Measurements from ENCODE around the gene GNPTAB.

The GNPTAB gene

GRCh38 chr12:101719566-101719965, 111.2 kb downstream of the GNPTAB start:
- DNase-seq (ENCODE audit: low read depth, low spot score), result no peak
- Histone ChIP-seq H3K4me1 (ENCODE audit: control insufficient read depth, insufficient read depth, low read length) (no peaks in the 10 kb centered on the region), H3K27me3 (ENCODE audit: control insufficient read depth, insufficient read depth, low read length) (no peaks in the 10 kb centered on the region), H3K4me3 (ENCODE audit: low read length) (no peak overlapping the region), H3K9me3 (ENCODE audit: control insufficient read depth, insufficient read depth, low read length) (no peaks in the 10 kb centered on the region), H3K27ac (ENCODE audit: low read length) (no peak overlapping the region), H3K36me3 (ENCODE audit: control insufficient read depth, insufficient read depth, low read length) (no peaks in the 10 kb centered on the region)

GRCh38 chr12:101714877-101715444, 115.8 kb downstream of the GNPTAB start:
- Histone ChIP-seq H3K4me1 (ENCODE audit: control insufficient read depth, insufficient read depth, low read length) (no peaks in the 10 kb centered on the region), H3K27ac (ENCODE audit: low read length) (no peak overlapping the region), H3K9me3 (ENCODE audit: control insufficient read depth, insufficient read depth, low read length) (no peaks in the 10 kb centered on the region), H3K4me3 (ENCODE audit: low read length) (no peak overlapping the region), H3K27me3 (ENCODE audit: control insufficient read depth, insufficient read depth, low read length) (no peaks in the 10 kb centered on the region), H3K36me3 (ENCODE audit: control insufficient read depth, insufficient read depth, low read length) (no peaks in the 10 kb centered on the region)
- DNase-seq (ENCODE audit: low read depth, low spot score), result no peak
- no CpG with 5 or more reads among the region's 3 CpGs for WGBS (ENCODE audit: insufficient coverage, insufficient read length)

- Histone ChIP-seq H3K4me1 (ENCODE audit: control insufficient read depth, insufficient read depth, low read length) (no peaks in the 10 kb centered on the region), H3K4me3 (ENCODE audit: low read length) (no peak overlapping the region), H3K27ac (ENCODE audit: low read length) (no peak overlapping the region), H3K36me3 (ENCODE audit: control insufficient read depth, insufficient read depth, low read length) (no peaks in the 10 kb centered on the region), H3K9me3 (ENCODE audit: control insufficient read depth, insufficient read depth, low read length) (no peaks in the 10 kb centered on the region), H3K27me3 (ENCODE audit: control insufficient read depth, insufficient read depth, low read length) (no peaks in the 10 kb centered on the region)
- WGBS (ENCODE audit: insufficient coverage, insufficient read length), result no CpG with 5 or more reads among the region's 2 CpGs
- no peak for DNase-seq (ENCODE audit: low read depth, low spot score)
Measured at GRCh38 chr12:101713930-101714329, 116.8 kb downstream of the GNPTAB start.

GRCh38 chr12:101713059-101713682, 117.6 kb downstream of the GNPTAB start:
- Histone ChIP-seq H3K4me1 (ENCODE audit: control insufficient read depth, insufficient read depth, low read length) (no peaks in the 10 kb centered on the region), H3K27me3 (ENCODE audit: control insufficient read depth, insufficient read depth, low read length) (no peaks in the 10 kb centered on the region), H3K9me3 (ENCODE audit: control insufficient read depth, insufficient read depth, low read length) (no peaks in the 10 kb centered on the region), H3K4me3 (ENCODE audit: low read length) (no peak overlapping the region), H3K36me3 (ENCODE audit: control insufficient read depth, insufficient read depth, low read length) (no peaks in the 10 kb centered on the region), H3K27ac (ENCODE audit: low read length) (no peak overlapping the region)
- no CpG with 5 or more reads among the region's 5 CpGs for WGBS (ENCODE audit: insufficient coverage, insufficient read length)
- no peak for DNase-seq (ENCODE audit: low read depth, low spot score)

- Histone ChIP-seq H3K9me3 (ENCODE audit: control insufficient read depth, insufficient read depth, low read length) (no peaks in the 10 kb centered on the region), H3K27ac (ENCODE audit: low read length) (no peak overlapping the region), H3K27me3 (ENCODE audit: control insufficient read depth, insufficient read depth, low read length) (no peaks in the 10 kb centered on the region), H3K4me1 (ENCODE audit: control insufficient read depth, insufficient read depth, low read length) (no peaks in the 10 kb centered on the region), H3K4me3 (ENCODE audit: low read length) (no peak overlapping the region), H3K36me3 (ENCODE audit: control insufficient read depth, insufficient read depth, low read length) (no peaks in the 10 kb centered on the region)
- DNase-seq (ENCODE audit: low read depth, low spot score), result no peak
- no CpG with 5 or more reads among the region's 4 CpGs for WGBS (ENCODE audit: insufficient coverage, insufficient read length)
Measured at GRCh38 chr12:101710288-101710687, 120.5 kb downstream of the GNPTAB start.

- Histone ChIP-seq H3K9me3 (ENCODE audit: control insufficient read depth, insufficient read depth, low read length) (no peaks in the 10 kb centered on the region), H3K4me1 (ENCODE audit: control insufficient read depth, insufficient read depth, low read length) (peaks cover 2% of the 10 kb centered on the region; the same call in 1 of the 2 replicates), H3K27me3 (ENCODE audit: control insufficient read depth, insufficient read depth, low read length) (no peaks in the 10 kb centered on the region), H3K36me3 (ENCODE audit: control insufficient read depth, insufficient read depth, low read length) (no peaks in the 10 kb centered on the region), H3K27ac (ENCODE audit: low read length) (no peak overlapping the region), H3K4me3 (ENCODE audit: low read length) (no peak overlapping the region)
- DNase-seq (ENCODE audit: low read depth, low spot score), result no peak
Measured at GRCh38 chr12:101707131-101707782, 123.5 kb downstream of the GNPTAB start.

GRCh38 chr12:101706403-101706802, 124.4 kb downstream of the GNPTAB start:
- Histone ChIP-seq H3K27me3 (ENCODE audit: control insufficient read depth, insufficient read depth, low read length) (no peaks in the 10 kb centered on the region), H3K9me3 (ENCODE audit: control insufficient read depth, insufficient read depth, low read length) (no peaks in the 10 kb centered on the region), H3K4me3 (ENCODE audit: low read length) (no peak overlapping the region), H3K27ac (ENCODE audit: low read length) (no peak overlapping the region), H3K4me1 (ENCODE audit: control insufficient read depth, insufficient read depth, low read length) (peaks cover 2% of the 10 kb centered on the region; the same call in 1 of the 2 replicates), H3K36me3 (ENCODE audit: control insufficient read depth, insufficient read depth, low read length) (no peaks in the 10 kb centered on the region)
- no CpG with 5 or more reads among the region's 1 CpG for WGBS (ENCODE audit: insufficient coverage, insufficient read length)
- DNase-seq (ENCODE audit: low read depth, low spot score), result no peak

- Histone ChIP-seq H3K36me3 (ENCODE audit: control insufficient read depth, insufficient read depth, low read length) (no peaks in the 10 kb centered on the region), H3K27ac (ENCODE audit: low read length) (no peak overlapping the region), H3K27me3 (ENCODE audit: control insufficient read depth, insufficient read depth, low read length) (no peaks in the 10 kb centered on the region), H3K4me3 (ENCODE audit: low read length) (no peak overlapping the region), H3K9me3 (ENCODE audit: control insufficient read depth, insufficient read depth, low read length) (no peaks in the 10 kb centered on the region), H3K4me1 (ENCODE audit: control insufficient read depth, insufficient read depth, low read length) (peaks cover 2% of the 10 kb centered on the region; the same call in 1 of the 2 replicates)
- WGBS (ENCODE audit: insufficient coverage, insufficient read length), result no CpG with 5 or more reads among the region's 3 CpGs
- no peak for DNase-seq (ENCODE audit: low read depth, low spot score)
Measured at GRCh38 chr12:101703487-101703886, 127.3 kb downstream of the GNPTAB start.

- Histone ChIP-seq H3K9me3 (ENCODE audit: control insufficient read depth, insufficient read depth, low read length) (no peaks in the 10 kb centered on the region), H3K27me3 (ENCODE audit: control insufficient read depth, insufficient read depth, low read length) (peaks cover 3% of the 10 kb centered on the region; the same call in 1 of the 2 replicates), H3K36me3 (ENCODE audit: control insufficient read depth, insufficient read depth, low read length) (no peaks in the 10 kb centered on the region; the same call in 1 of the 2 replicates), H3K4me3 (ENCODE audit: low read length) (no peak overlapping the region), H3K27ac (ENCODE audit: low read length) (no peak overlapping the region), H3K4me1 (ENCODE audit: control insufficient read depth, insufficient read depth, low read length) (peaks cover 4% of the 10 kb centered on the region; the same call in 1 of the 2 replicates)
- no CpG with 5 or more reads among the region's 2 CpGs for WGBS (ENCODE audit: insufficient coverage, insufficient read length)
- no peak for DNase-seq (ENCODE audit: low read depth, low spot score)
Measured at GRCh38 chr12:101700299-101700820, 130.4 kb downstream of the GNPTAB start.

- Histone ChIP-seq H3K4me1 (ENCODE audit: control insufficient read depth, insufficient read depth, low read length) (peaks cover 4% of the 10 kb centered on the region; the same call in 1 of the 2 replicates), H3K4me3 (ENCODE audit: low read length) (no peak overlapping the region), H3K9me3 (ENCODE audit: control insufficient read depth, insufficient read depth, low read length) (no peaks in the 10 kb centered on the region), H3K36me3 (ENCODE audit: control insufficient read depth, insufficient read depth, low read length) (no peaks in the 10 kb centered on the region; the same call in 1 of the 2 replicates), H3K27ac (ENCODE audit: low read length) (no peak overlapping the region), H3K27me3 (ENCODE audit: control insufficient read depth, insufficient read depth, low read length) (peaks cover 3% of the 10 kb centered on the region; the same call in 1 of the 2 replicates)
- WGBS (ENCODE audit: insufficient coverage, insufficient read length), result no CpG with 5 or more reads among the region's 12 CpGs
- DNase-seq (ENCODE audit: low read depth, low spot score), result no peak
Measured at GRCh38 chr12:101698800-101699347, 131.9 kb downstream of the GNPTAB start.
